ENCODE data around the gene MEI1.

The MEI1 gene

DNA sequence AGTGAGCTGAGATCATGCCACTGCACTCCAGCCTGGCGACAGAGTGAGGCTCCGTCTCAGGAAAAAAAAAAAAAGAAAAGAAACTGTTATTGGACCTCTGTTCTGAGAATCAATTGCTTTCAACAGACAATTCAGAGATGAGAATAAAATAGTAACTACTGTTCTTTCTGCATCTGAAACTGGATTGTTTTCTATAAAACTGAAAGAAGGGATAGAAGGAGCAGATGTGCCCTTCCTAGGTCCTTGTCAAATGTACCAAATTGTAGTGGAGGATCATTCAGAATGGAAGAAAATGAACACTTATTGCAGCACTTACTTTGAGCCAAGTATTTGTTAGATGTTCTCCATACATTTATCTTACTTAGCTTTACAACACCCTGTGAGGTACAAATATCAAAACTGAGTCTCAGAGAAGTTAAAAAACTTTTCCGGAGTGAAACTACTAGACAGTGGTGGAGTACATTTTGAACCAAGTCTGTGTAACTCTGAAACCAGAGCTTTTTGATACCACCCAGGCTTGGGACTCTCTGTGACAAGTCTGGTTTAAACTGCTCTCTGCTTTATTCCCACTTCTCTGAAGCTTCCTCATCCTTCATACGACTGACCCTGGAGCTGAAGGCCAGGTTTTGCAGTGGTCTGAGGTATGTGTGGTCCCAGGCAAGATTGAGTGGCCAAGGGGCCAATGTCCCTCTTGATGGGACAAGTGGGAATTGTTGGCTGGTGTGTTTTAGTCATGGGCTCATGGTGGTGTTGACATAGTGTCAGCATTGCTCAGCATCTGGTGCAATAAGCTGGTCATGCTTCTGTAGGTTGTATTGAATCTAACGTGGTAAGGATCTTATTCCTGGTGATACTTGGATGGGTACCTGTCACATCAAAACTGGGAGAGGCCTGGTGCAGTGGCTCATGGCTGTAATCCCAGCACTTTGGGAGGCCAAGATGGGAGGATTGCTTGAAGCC lies 53.0 kb downstream of the MEI1 start:
- no peak for DNase-seq

DNA sequence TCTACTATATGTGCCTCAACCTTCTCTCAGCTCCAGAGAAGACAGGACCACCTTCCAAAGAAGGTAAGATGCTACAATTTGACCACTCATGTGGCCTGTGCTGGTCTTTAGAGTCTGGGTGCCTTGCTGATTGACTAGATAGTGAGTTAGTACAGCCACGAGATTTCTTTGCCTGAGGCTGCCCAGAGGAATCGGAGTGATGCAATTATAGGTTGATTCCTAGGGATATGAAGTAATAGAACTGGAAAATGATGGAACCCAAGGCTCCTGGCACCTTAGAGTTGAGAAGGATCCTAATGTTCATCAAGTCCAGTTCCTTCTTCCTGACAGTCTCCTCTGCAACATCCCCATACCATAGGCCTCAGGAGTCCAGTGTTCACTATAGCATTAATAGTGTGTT lies 54.7 kb downstream of the MEI1 start:
- no peak for DNase-seq

DNA sequence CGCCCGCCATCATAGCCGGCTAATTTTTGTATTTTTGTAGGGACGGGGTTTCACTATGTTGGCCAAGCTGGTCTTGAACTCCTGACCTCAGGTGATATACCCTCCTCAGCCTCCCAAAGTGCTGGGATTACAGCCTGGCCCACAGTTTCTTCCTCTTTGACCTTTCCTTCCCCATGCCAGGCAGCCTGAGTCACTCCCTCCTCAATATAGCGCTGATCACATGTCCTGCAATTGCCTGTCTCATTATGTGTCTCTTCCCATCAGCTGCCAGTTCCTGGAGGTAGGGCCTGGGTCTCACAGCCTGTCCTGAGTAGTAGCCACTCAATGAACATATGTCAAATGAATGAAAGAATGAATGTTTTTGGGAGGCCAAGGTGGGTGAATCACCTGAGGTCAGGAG lies 58.2 kb downstream of the MEI1 start:
- DNase-seq: no peak

DNA sequence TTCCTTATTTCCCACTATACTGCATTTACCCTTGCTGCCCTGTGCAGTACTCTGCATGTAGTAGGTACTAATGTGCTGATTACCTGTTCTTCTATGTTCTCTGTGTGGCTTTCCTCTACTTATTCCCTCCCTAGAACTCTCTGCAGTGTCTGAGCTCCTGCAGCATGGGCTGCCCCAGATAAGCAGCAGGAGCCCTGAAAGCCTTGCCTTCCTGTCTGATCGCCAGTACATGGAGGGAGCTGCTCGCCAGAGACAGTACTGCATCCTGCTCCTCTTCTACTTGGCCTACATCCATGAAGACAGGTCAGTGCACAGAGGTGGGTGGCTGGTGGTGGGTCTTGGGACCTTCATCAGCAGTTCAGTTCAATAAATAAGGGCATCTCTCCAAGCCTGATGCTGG lies 58.9 kb downstream of the MEI1 start:
- no peak for DNase-seq

DNA sequence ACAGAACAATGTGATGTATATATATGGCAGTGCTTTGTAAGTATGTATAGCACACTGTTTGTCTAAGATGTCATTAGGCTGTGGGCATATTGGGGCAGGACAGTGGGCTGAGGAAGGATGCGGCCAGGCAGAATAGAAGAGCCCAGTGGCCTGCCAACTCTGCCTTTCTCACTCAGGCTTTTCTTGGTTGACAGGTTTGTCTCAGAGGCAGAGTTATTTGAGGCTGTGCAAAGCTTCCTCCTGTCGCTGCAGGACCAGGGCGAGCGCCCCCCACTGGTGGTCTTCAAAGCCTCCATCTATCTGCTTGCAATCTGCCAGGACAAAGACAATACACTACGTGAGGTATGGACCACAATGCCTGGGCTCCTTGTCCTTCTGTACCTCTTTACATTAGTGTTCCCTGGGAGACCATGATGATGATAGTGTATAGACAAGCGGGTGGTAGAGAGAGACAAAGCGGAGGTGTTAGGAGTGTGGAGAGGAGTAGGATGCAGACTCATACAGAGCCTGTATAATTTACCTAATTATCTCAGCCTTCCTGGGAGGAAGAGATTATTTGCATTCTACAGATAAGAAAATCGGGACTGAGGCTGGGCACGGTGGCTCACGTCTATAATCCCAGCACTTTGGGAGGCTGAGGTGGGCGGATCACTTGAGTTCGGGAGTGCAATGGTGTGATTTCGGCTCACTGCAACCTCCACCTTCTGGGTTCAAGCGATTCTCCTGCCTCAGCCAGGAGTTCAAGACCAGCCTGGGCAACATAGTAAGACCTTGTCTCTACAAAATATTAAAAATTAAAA lies 63.9 kb downstream of the MEI1 start:
- DNase-seq: peak; percentile 52

DNA sequence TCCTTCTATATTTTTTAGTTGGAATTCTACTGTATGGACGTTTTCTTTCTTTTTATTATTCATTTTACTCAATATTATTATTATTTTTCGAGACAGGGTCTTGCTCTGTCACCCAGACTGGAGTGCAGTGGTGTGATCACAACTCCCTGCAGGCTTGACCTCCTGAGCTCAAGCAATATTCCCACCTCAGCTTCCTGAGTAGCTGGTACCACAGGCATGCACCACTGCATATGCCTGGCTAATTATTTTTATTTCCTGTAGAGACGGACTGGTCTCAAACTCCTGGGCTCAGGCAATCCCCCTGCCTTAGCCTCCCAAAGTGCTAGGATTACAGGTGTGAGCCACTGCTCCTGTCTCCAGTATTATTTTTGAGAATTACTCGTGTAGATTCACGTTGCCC lies 67.2 kb downstream of the MEI1 start:
- DNase-seq: no peak

DNA sequence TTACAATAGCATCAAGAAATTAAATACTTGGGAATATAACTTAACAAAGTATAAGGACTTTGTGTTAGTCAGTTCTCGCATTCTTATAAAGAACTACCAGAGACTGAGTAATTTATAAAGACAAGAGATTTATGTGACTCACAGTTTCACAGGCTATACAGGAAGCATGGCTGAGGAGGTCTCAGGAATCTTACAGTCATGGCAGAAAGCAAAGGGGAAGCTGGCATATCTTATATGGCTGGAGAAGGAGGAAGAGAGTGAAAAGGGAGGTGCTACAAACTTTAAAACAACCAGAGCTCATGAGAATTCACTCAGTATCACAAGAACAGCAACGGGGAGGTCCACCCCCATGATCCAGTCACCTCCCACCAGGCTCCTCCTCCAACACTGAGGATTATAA lies 69.1 kb downstream of the MEI1 start:
- no peak for DNase-seq

DNA sequence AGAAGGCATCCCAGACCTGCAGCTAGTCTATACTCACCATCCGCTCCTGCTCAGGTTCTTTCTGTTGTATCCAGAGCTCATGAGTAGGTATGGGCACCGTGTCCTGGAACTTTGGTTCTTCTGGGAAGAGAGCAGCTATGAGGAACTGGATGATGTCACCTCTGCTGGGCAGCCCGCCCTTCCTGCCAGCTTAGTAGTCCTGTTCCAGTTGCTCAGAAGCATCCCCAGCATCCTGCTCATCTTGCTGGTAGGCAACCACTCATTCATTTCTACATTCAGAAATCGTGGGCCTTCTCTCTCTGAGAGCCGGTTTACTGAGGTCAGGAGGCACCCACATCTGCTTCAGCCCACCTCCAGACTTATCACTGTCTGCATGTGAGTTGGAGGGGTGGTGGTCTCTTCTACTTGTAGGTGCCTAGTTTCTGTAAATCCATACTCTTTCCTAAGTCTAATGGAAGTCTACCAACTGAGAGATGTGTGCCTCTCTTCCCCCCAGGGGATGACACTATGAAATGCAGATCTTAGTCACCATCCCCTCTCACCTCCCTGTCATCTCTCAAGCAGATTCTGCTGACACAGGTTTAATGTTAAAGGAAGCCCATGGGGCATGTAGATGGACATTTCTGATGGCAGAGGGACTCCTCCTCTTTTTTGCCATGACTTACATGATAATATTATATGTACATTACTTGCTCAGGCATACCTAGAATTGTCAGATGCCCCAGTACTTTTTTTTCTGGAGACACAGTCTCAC lies 71.6 kb downstream of the MEI1 start:
- DNase-seq: no peak

DNA sequence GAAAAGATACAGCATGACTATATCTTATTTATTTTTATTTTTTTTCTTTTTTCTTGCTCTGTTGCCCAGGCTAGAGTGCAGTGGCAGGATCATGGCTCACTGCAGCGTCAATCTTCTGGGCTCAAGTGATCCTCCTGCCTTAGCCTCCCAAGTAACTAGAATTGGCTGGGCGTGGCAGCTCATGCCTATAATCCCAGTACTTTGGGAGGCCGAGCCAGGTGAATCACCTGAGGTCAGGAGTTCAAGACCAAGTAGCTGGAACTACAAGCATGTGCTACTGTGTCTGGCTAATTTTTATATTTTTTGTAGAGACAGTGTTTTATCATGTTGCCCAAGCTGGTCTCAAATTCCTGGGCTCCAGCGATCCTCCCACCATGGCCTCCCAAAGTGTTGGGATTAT lies 72.9 kb downstream of the MEI1 start:
- no peak for DNase-seq

DNA sequence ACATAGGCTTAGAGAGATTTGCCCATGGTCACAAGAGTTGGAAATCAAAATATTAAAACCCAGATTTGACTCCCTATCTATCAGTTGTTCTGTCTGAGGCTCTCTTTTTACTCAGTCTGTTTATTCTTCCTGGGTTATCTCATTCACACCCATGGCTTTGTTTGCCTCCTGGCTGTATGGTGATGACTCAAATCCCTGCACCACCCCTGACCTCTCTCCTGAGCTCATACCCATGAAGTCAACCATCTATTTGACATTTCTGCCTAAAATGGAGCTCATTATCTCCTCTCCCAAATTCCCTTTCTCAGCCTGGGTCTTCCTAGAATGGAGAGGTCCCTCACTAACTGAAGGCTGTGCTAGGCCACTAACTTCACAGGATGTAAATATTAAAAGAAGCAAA lies 73.3 kb downstream of the MEI1 start:
- no peak for DNase-seq

DNA sequence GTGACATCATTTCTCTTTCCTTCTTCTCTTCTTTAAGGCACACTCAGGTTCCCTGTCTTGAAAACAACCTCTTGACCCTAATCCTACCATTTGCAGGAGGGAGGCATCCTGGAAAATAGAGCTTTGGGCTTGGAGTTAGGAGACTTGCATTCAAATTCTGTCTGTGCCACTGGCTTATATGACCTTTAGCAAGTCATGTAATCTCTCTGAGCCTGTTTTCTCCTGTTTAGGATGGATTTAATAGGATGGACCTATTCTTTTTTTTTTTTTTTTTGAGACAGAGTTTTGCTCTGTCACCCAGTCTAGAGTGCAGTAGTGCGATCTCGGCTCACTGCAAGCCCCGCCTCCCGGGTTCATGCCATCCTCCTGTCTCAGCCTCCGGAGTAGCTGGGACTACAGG lies 76.0 kb downstream of the MEI1 start:
- no peak for DNase-seq

DNA sequence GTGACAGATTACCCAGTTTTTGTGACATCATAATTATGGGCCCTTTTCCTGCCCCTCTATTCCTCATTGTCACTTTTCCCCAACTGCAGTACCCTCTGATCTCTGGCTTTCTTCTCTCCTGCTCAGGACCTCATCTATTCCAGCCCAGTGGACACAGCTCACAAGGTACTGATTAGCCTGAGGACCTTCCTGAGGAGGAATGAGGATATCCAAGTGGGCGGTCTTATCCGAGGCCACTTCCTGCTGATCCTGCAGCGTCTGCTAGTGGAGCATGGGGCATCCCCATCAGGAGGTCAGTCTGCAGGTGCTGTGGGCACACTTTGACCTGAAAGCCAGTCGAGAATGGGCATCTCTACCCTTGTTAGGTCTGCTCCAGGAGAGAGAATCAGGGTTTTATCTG lies 76.7 kb downstream of the MEI1 start:
- no peak for DNase-seq

DNA sequence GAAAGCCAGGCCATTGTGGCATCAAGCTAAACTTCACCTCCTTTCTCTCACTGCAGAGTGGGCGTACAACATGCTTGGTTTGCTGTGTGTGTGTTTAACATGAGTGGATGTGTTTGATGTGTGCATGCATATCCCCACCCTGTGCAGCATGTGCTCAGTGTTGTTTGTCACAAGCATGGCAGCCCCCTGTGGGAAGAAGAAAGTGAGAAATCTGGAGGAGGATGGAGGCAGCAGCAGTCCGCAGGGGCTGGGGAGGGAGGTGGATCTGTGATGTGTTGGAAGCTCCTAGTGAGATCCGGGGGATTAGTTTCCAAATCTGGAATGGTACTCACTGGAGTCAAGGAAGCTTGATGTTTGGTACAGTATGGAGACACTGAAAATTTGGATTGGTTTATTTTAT lies 77.1 kb downstream of the MEI1 start:
- DNase-seq: no peak

DNA sequence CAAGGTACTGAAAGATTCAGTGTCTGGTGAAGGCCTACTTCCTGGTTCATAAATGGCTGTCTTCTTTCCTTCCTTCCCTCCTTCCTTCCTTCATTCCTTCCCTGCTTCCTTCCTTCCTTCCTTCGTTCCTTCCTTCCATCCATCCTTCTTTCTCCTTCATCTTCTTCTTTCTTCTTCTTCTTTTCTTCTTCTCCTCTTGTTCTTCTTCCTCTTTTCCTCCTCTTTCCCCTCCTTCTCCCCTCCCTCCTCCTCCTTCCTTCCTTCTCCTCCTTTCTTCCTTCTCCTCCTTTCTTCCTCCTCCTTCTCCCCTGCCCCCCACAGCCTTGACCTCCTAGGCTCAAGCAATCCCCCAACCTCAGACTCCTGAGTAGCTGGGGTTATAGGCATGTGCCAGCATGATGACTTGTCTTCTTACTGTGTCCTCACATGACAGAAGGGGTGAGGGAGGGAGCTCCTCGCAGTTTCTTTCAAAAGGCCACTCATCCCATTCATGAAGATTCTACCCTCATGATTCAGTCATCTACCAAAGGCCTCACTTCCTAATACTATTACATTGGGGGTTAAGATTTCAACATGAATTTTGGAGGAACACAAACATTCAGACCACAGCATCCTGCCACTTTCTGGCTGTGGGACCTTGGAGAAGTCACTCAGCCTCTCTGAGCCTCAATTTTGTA lies 78.6 kb downstream of the MEI1 start:
- DNase-seq: no peak

DNA sequence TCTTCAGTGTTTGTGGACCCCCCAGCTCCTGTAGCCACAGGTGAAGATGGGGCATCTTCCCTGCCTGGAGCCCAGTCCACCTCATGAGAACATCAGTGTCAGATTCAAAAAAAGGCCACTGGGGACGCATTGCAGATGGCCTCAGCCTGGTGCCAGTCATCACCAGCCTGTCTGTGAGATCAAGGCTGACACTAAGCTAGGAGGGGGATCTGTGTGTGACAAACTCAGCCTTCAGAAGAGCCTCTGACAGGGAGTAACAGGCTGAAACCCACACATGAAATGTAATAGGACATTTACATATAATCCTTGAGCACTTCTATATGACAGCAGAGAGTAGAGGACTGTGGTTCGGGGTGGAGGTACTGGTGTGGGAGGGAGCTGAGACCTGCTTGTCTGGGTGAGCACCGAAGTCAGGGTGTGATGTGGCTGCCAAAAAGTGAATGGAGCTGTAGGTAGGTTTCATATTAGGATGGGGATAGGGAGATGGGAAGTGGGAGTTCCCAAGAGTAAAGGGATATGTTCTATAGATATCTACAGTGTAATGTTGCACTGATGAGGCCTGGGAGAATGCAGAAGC lies 80.7 kb downstream of the MEI1 start:
- DNase-seq: no peak

DNA sequence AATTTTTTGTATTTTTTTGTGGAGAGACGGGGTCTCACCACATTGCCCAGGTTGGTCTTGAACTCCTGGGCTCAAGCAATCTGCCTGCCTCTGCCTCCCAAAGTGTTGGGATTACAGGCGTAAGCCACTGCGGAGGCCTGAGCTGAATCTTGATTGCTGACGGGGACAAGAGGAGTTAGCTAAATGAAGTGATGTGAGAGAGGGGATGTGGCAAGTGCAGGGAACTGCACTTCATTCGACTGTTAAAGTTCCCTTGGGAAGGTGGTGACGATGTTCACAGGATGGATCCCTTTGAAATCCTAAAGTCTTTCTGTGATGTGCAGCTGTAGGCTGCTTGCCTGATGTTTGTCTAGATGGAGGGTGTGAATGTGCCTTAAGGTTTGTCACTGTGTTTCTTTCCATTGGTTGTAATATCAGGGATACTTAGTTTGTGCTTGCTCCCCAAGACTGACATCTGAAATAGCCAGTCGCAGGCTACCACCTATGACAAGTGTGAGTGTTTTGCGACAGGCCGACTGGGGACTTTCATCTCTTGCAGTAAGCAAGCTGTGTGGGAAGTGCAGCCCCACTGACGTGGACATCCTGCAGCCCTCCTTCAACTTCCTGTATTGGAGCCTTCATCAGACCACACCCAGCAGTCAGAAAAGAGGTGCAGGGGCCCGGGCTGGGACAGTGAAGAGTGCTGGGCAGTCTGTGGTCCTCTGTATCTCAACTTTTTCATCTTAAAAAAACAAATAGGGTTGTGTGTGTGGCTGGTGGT lies 81.6 kb downstream of the MEI1 start:
- peak; percentile 92 for DNase-seq

DNA sequence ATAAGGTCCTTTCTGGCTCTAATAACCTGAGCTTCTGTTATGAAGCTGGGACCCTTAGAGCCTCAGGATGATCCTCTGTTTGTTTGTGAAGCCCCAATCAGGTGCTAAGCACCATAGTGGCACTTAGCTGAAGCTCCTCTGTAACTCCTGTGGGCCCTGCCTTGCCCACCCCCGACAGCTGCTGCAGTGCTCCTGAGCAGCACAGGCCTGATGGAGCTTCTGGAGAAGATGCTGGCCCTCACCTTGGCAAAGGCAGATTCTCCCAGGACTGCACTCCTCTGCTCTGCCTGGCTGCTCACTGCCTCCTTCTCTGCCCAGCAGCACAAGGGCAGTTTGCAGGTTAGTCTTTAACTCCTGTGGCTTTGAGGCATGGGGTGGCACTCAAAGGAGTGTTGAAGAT lies 82.2 kb downstream of the MEI1 start:
- no peak for DNase-seq

DNA sequence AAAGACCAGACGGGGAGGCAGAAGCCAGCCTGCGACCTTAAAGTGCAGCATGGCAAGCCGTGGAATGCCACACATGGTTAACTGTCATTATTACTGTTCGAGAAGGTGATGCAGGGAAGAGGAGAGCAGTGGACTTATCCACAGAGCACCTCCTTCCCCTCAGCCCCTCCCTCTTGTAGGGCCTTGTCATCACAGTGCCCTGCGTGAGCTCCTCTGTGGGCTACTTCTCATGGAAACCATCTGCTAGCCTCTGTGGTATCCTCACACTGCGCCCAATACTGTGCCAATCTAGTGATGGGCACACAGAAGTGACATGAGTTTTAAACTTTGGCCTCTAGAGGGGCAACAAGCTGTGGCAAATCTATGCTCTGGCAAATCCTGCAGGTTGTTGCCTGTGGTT lies 83.0 kb downstream of the MEI1 start:
- DNase-seq: peak; percentile 40

DNA sequence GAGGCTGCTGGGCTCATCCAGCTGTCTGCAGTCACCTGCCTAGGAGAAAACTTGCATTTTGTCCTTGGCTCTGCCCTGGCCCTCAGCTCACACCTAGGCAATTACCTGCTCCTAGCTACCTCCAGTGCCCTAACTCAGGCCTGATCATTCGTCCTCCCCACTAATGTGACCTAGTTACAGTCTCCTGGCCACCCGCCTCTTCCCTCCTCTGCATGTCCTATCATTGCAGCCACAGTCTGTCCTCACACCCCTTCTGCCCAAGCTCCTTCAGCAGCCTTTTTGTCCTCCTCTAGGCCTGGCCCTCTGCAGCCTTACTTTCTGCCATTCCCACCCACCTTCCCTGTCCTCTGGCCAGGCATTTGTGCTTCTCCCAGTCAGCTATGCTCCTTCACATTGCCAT lies 83.4 kb downstream of the MEI1 start:
- no peak for DNase-seq

DNA sequence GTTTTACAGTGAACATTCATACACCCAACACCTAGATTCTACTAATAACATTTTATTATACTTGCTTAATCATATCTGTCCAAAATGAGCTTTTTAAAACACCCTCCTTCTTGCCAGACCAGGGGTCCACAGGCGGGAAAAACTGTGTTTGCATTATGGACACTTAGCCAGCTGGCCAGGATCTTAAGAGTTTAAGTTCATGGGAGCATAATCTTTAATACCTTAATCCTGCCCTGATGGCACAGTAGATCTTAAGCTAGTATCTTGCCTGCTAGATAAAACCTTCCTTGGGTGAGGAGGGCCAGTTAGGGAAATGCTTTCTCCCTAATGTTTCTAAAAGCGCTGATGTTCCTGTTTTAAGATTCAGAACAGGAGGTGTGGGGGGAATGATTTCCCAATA lies 88.0 kb downstream of the MEI1 start:
- DNase-seq: no peak

DNA sequence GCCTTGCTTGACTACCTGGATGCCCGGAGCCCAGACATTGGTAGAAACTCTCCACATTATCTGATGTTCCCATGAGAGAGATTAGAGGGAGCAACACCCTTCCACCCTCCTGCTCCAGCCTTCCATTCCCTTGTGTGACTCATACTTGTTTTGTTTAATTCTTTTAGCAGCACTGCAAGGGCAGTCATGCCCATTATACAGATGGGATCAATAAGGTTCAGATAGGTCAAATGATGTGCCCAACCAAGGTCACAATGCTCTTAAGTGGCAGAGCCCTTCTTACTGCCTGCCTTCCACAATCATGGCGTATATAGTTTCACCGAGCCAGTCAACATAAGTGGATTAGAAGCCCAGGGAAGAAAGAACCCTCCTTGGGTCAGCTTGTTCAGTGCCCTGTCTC lies 94.6 kb downstream of the MEI1 start:
- DNase-seq: no peak

DNA sequence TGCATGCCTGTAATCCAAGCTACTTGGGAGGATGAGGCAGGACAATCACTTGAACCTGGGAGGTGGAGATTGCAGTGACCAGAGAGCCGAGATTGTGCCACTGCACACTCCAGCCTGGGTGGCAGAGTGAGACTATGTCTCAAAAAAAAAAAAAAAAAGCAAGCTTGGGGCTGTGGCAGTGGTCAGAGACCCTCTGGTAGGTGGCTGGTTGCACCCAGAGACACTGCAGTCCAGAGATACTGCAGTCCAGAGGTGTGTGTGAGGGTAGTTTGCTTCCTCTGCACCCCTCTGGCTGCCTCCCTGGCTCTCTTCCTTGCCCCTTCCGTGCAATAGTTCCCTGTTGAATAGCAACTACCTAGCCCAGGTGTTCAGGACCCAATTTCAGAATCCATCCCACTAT lies 99.4 kb downstream of the MEI1 start:
- no peak for DNase-seq
